Measurements from ENCODE around the gene GABRD.

GRCh38 chr1:2036287-2036686, 17.1 kb downstream of the GABRD start:
- no peak for TF ChIP-seq POLR2A (IDR thresholded peaks at IDR 0.05; ENCODE audit: low read depth, low read length)
- no peak for TF ChIP-seq POLR2AphosphoS5 (IDR thresholded peaks at IDR 0.05; ENCODE audit: low read depth, low read length)
- no peak for TF ChIP-seq PAX5 (IDR thresholded peaks at IDR 0.05; ENCODE audit: insufficient read depth, low read length, severe bottlenecking)
- no peak for TF ChIP-seq TAF1 (IDR thresholded peaks at IDR 0.05; ENCODE audit: low read depth, low read length)
- no peak for TF ChIP-seq SPI1 (IDR thresholded peaks at IDR 0.05; ENCODE audit: low read depth, low read length)

Data from GM12891 (cell line).